Hindlimb muscle (tissue), 1 donor: ENCODE data around the gene GGACT. TPM values are rescaled to one million over a fixed set of nuclear protein-coding genes. Genes with fewer than 3 reads are reported as not detected.

Experiments used
- DNase-seq: peaks from one replicate; pipeline ENCODE4 v3.0.0-alpha.2; 2013
- polyA plus RNA-seq: library from polyadenylated mRNA; unstranded; fragments of 120-200 nt; gene quantifications from one replicate; pipeline ENCODE4 v1.2.1, GENCODE V29; 2013; ENCODE audit not compliant: insufficient read length

GGACT gene
- polyA plus RNA-seq, 1 donor: 3.6 TPM

GRCh38 chr13:100510208-100510957 lies 78.2 kb downstream of the GGACT start:
- no peak for DNase-seq

GRCh38 chr13:100508996-100509395 lies 79.6 kb downstream of the GGACT start:
- no peak for DNase-seq

- no peak for DNase-seq
These were observed 80.1 kb downstream of the GGACT start for GRCh38 chr13:100508455-100508854.

- no peak for DNase-seq
These were observed 81.8 kb downstream of the GGACT start for GRCh38 chr13:100506600-100507422.

GRCh38 chr13:100506154-100506553 lies 82.4 kb downstream of the GGACT start:
- DNase-seq: no peak

- no peak for DNase-seq
These were observed 85.0 kb downstream of the GGACT start for GRCh38 chr13:100503622-100504021.

- DNase-seq: no peak
These were observed 86.1 kb downstream of the GGACT start for GRCh38 chr13:100502446-100502845.

- no peak for DNase-seq
These were observed 91.2 kb downstream of the GGACT start for GRCh38 chr13:100497389-100497788.

- no peak for DNase-seq
These were observed 93.1 kb downstream of the GGACT start for GRCh38 chr13:100495455-100495854.

- DNase-seq: no peak
These were observed 95.2 kb downstream of the GGACT start for GRCh38 chr13:100493418-100493817.

GRCh38 chr13:100491164-100491842 lies 97.3 kb downstream of the GGACT start:
- DNase-seq: no peak

GRCh38 chr13:100490692-100491091 lies 97.9 kb downstream of the GGACT start:
- DNase-seq: no peak

- no peak for DNase-seq
These were observed 103.3 kb downstream of the GGACT start for GRCh38 chr13:100485265-100485664.

GRCh38 chr13:100484702-100485101 lies 103.9 kb downstream of the GGACT start:
- DNase-seq: no peak

GRCh38 chr13:100483841-100484381 lies 104.7 kb downstream of the GGACT start:
- no peak for DNase-seq

GRCh38 chr13:100483139-100483538 lies 105.5 kb downstream of the GGACT start:
- DNase-seq: no peak

- DNase-seq: no peak
These were observed 107.9 kb downstream of the GGACT start for GRCh38 chr13:100480676-100481075.

Other genes starting within 250 kb of the GGACT start
- gene TMTC4, start 86.0 kb upstream of the GGACT start, polyA plus RNA-seq: 18.4 TPM